MM.1S (cell line): Measurements from ENCODE around the gene DLD.

Experiments
- DNase-seq: peaks from one replicate; pipeline ENCODE4 v3.0.0-alpha.2; 2015
- H2AFZ ChIP-seq: fragments of 300-600 bp; sonication (generic); 2 replicates; pipeline ENCODE4 v1.6.0; 2016; ENCODE audit warnings: antibody characterized with exemption, low read length
- H3F3A ChIP-seq: fragments of 300-600 bp; sonication (generic); 2 replicates; pipeline ENCODE4 v1.6.1; 2016; ENCODE audit warnings: mild to moderate bottlenecking, antibody characterized with exemption, low read length, moderate library complexity, mixed read lengths; ENCODE audit not compliant: insufficient read depth
- H3K27ac ChIP-seq: fragments of 300-600 bp; sonication (generic); 2 replicates; pipeline ENCODE4 v1.5.1; 2016; ENCODE audit warnings: mild to moderate bottlenecking, low read length
- H3K27me3 ChIP-seq: fragments of 300-600 bp; sonication (generic); replicated peaks from 2 replicates; pipeline ENCODE4 v1.6.0; 2016; ENCODE audit warnings: low read length; ENCODE audit not compliant: insufficient read depth
- H3K36me3 ChIP-seq: fragments of 300-600 bp; sonication (generic); replicated peaks from 2 replicates; pipeline ENCODE4 v1.6.1; 2016; ENCODE audit warnings: mild to moderate bottlenecking, low read length, mixed read lengths; ENCODE audit not compliant: insufficient read depth
- H3K4me1 ChIP-seq: fragments of 300-600 bp; sonication (generic); 2 replicates; pipeline ENCODE4 v1.6.1; 2016; ENCODE audit warnings: low read length, mixed read lengths
- H3K4me2 ChIP-seq: fragments of 300-600 bp; sonication (generic); 2 replicates; pipeline ENCODE4 v1.6.0; 2016; ENCODE audit warnings: low read depth, low read length
- H3K4me3 ChIP-seq: fragments of 300-600 bp; sonication (generic); 2 replicates; pipeline ENCODE4 v1.5.1; 2016; ENCODE audit warnings: low read length, mixed read lengths
- H3K79me2 ChIP-seq: fragments of 300-600 bp; sonication (generic); 2 replicates; pipeline ENCODE4 v1.6.1; 2016; ENCODE audit warnings: mixed run types, low read length, mixed read lengths
- H3K9ac ChIP-seq: fragments of 300-600 bp; sonication (generic); 2 replicates; pipeline ENCODE4 v1.6.1; 2016; ENCODE audit warnings: low read length, mixed read lengths
- H3K9me2 ChIP-seq: fragments of 300-600 bp; sonication (generic); replicated peaks from 2 replicates; pipeline ENCODE4 v1.6.1; 2016; ENCODE audit warnings: mild to moderate bottlenecking, low read length, mixed read lengths; ENCODE audit not compliant: insufficient read depth
- H3K9me3 ChIP-seq: fragments of 300-600 bp; sonication (generic); replicated peaks from 2 replicates; pipeline ENCODE4 v1.6.1; 2016; ENCODE audit warnings: mild to moderate bottlenecking, low read length, mixed read lengths; ENCODE audit not compliant: insufficient read depth
- H4K20me1 ChIP-seq: fragments of 300-600 bp; sonication (generic); 2 replicates; pipeline ENCODE4 v1.6.1; 2016; ENCODE audit warnings: mild to moderate bottlenecking, low read length, moderate library complexity, mixed read lengths; ENCODE audit not compliant: insufficient read depth
- CTCF ChIP-seq: fragments of 300-600 bp; sonication (generic); IDR thresholded peaks from 2 replicates; pipeline ENCODE4 v1.5.1; 2016; ENCODE audit warnings: antibody characterized with exemption, low read length, mixed read lengths
- EZH2 ChIP-seq: fragments of 300-600 bp; sonication (generic); optimal IDR thresholded peaks from 2 replicates; pipeline ENCODE3; 2017; ENCODE audit warnings: low read depth, mild to moderate bottlenecking, antibody characterized with exemption, low read length, mixed read lengths
- EZH2phosphoT487 ChIP-seq: fragments of 300-600 bp; sonication (generic); IDR thresholded peaks from 2 replicates; pipeline ENCODE4 v1.6.1; 2018; ENCODE audit warnings: antibody characterized with exemption, low read length

Gene DLD

GRCh38 chr7:107944411-107945169 is 53.6 kb downstream of the DLD start:
- Histone ChIP-seq H3K27me3 (no peaks in the 10 kb centered on the region), H3K9ac (no peak overlapping the region), H3K79me2 (no peaks in the 10 kb centered on the region), H3F3A (no peaks in the 10 kb centered on the region), H3K4me3 (no peak overlapping the region), H3K9me3 (no peaks in the 10 kb centered on the region), H3K27ac (no peak overlapping the region), H2AFZ (no peak overlapping the region), H3K4me2 (no peak overlapping the region), H4K20me1 (no peaks in the 10 kb centered on the region), H3K36me3 (no peaks in the 10 kb centered on the region), H3K4me1 (no peaks in the 10 kb centered on the region), H3K9me2 (no peaks in the 10 kb centered on the region)
- no peak for DNase-seq
- no peak for TF ChIP-seq CTCF
- no peak for TF ChIP-seq EZH2phosphoT487
- no peak for TF ChIP-seq EZH2

GRCh38 chr7:107945332-107945731 is 54.3 kb downstream of the DLD start:
- Histone ChIP-seq H2AFZ (no peak overlapping the region), H3K27me3 (no peaks in the 10 kb centered on the region), H3K27ac (no peak overlapping the region), H3K9ac (no peak overlapping the region), H3K36me3 (no peaks in the 10 kb centered on the region), H3K79me2 (no peaks in the 10 kb centered on the region), H4K20me1 (no peaks in the 10 kb centered on the region), H3K4me3 (no peak overlapping the region), H3K9me3 (no peaks in the 10 kb centered on the region), H3F3A (no peaks in the 10 kb centered on the region), H3K9me2 (no peaks in the 10 kb centered on the region), H3K4me1 (no peaks in the 10 kb centered on the region), H3K4me2 (no peak overlapping the region)
- TF ChIP-seq EZH2phosphoT487 (no peak), CTCF (no peak), EZH2 (no peak)
- DNase-seq = no peak

- no peak overlapping the region for H2AFZ ChIP-seq
- H3K36me3 ChIP-seq = no peaks in the 10 kb centered on the region
- no peak overlapping the region for H3K4me3 ChIP-seq
- H3K9me3 ChIP-seq = no peaks in the 10 kb centered on the region
- no peaks in the 10 kb centered on the region for H3K4me1 ChIP-seq
- no peak for TF ChIP-seq CTCF
- no peak for TF ChIP-seq EZH2
- TF ChIP-seq EZH2phosphoT487 = no peak
- no peaks in the 10 kb centered on the region for H4K20me1 ChIP-seq
- no peak overlapping the region for H3K27ac ChIP-seq
- no peak for DNase-seq
- no peaks in the 10 kb centered on the region for H3K9me2 ChIP-seq
- no peaks in the 10 kb centered on the region for H3K27me3 ChIP-seq
- H3K4me2 ChIP-seq = no peak overlapping the region
- H3F3A ChIP-seq = no peaks in the 10 kb centered on the region
- H3K79me2 ChIP-seq = no peaks in the 10 kb centered on the region
- H3K9ac ChIP-seq = no peak overlapping the region
Observed at GRCh38 chr7:107946451-107946850, 55.5 kb downstream of the DLD start.
